Activated naive CD4-positive, alpha-beta T cell treated with anti-CD3 and anti-CD28 coated beads, Interleukin-2, amount 10 ng/mL, durations not matched to agents 7 days and 5 days (primary cell): ENCODE results near the gene ESRP2.

Source experiments
- CTCF ChIA-PET: fragments of 350-600 bp; sonication (Branson Sonifier 250); formaldehyde crosslinking; loops from one replicate; lab custom pipeline; 2021; ENCODE audit warnings: antibody characterized with exemption; lab: Charles Lee
- DNase-seq: peaks from one replicate; pipeline ENCODE4 v3.0.0-alpha.2; 2020
- H3K27ac Mint-ChIP-seq: one replicate; pipeline ENCODE4 v1.8.0; 2021; ENCODE audit warnings: mild to moderate bottlenecking, moderate library complexity, mixed read lengths
- H3K27me3 Mint-ChIP-seq: one replicate; pipeline ENCODE4 v1.8.0; 2021; ENCODE audit warnings: mild to moderate bottlenecking, mixed read lengths
- H3K36me3 Mint-ChIP-seq: one replicate; pipeline ENCODE4 v1.8.0; 2021; ENCODE audit warnings: mixed read lengths
- H3K4me1 Mint-ChIP-seq: one replicate; pipeline ENCODE4 v1.8.0; 2021; ENCODE audit warnings: mixed read lengths
- H3K4me3 Mint-ChIP-seq: one replicate; pipeline ENCODE4 v1.8.0; 2021; ENCODE audit warnings: mild to moderate bottlenecking, moderate library complexity, mixed read lengths
- H3K9me3 Mint-ChIP-seq: one replicate; pipeline ENCODE4 v1.8.0; 2021; ENCODE audit warnings: mixed read lengths

Gene ESRP2

DNA sequence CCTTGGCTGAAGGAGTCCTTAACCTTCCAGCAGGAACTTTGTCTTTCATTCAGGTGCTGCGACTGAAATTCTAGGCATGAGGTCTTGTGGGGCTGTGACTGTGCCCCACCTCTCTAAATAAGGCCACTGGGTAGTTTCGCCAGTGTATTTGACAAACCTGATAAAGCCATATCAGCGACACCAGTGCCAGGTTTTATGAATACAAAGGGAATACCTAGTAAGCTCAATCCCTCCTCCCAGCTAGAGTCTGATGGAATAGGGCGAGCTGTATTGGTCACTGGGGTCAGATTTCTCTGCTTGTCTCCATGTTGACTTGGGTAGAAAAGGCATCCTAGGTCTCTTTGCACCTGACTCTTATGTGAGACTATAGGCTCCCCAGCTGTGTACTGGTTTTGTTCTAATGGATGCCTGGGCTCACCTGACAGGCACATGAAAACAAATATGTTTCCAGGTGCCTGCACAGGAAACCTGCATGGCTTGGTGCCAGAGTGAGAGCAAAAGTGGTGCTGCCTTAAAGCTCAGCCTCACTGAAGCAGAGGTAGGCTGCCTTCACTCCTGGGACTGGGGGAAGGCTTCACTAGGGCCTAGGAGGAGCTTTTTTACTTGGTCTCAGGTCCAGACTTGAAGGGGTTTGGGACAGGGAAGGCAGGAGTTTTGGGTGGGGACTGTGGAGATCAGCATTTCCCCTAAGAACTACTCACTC, 36.7 kb upstream of the ESRP2 start:
- peak; percentile 69 for DNase-seq
- Mint-ChIP-seq H3K4me1 (peaks cover 91% of the 10 kb centered on the region), H3K27me3 (no peaks in the 10 kb centered on the region), H3K27ac (peak overlapping the region; percentile 91), H3K4me3 (peak overlapping the region; percentile 55), H3K36me3 (peaks cover 72% of the 10 kb centered on the region), H3K9me3 (no peaks in the 10 kb centered on the region)
- CTCF ChIA-PET = interaction anchor here (1.0 to 4.2 kb wide), 8 partner anchors 10 to 249 kb away, joined by 3 to 30 read pairs (median 6); partner anchors contain the start of genes PRMT7, SLC7A6 and SLC7A6OS

DNA sequence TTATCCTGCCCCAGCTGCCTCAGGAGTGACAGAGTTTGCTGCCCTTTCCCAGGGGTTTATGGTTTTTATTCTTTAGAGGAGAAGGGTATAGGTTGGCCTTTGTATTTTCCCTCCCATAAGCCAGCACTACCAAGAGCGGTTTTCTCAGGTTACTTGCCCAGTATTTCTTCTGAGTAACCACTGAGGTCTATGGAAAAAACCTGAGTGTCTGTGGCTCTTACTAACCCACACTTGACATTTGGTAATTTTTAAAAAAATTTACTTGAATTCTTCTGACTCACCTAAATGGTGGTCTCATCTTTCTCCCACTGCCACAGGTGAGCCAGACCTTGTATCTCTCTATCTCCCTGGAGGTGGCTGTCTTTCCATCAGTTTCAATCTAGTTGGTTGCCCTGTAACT, 34.4 kb upstream of the ESRP2 start:
- peak overlapping the region; percentile 60 for H3K27ac Mint-ChIP-seq
- H3K9me3 Mint-ChIP-seq = no peaks in the 10 kb centered on the region
- H3K4me3 Mint-ChIP-seq = no peak overlapping the region
- H3K36me3 Mint-ChIP-seq = peaks cover 71% of the 10 kb centered on the region
- H3K27me3 Mint-ChIP-seq = no peaks in the 10 kb centered on the region
- CTCF ChIA-PET = interaction anchor here (1.0 to 4.2 kb wide), 4 partner anchors 8 to 18 kb away, joined by 3 to 30 read pairs (median 5); partner anchors contain the start of gene SLC7A6
- H3K4me1 Mint-ChIP-seq = peaks cover 94% of the 10 kb centered on the region
- DNase-seq = no peak

DNA sequence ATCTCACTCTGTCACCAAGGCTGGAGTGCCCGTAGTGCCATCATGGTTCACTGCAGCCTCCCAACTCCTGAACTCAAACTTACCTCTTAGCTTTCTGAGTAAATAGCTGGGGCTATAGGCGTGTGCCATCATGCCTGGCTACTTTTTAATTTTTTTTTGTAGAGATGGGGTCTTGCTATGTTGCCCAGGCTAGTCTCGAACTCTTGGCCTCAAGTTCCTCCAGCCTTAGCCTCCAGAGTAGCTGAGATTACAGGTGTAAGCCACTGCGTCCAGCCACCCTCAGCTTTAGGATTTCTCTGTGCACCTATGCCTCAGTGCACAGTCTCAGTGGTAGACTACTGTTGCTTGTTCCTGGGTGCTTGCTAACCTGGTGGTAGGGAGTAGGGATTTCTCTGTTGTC, 33.9 kb upstream of the ESRP2 start:
- Mint-ChIP-seq H3K9me3 (no peaks in the 10 kb centered on the region), H3K4me3 (no peak overlapping the region), H3K27ac (peak overlapping the region; percentile 60), H3K36me3 (peaks cover 68% of the 10 kb centered on the region), H3K4me1 (peaks cover 91% of the 10 kb centered on the region), H3K27me3 (no peaks in the 10 kb centered on the region)
- DNase-seq = no peak
- CTCF ChIA-PET = interaction anchor here (0.6 to 4.2 kb wide), 6 partner anchors 7 to 1333 kb away, joined by 3 to 30 read pairs (median 5); partner anchors contain the start of gene SLC7A6

DNA sequence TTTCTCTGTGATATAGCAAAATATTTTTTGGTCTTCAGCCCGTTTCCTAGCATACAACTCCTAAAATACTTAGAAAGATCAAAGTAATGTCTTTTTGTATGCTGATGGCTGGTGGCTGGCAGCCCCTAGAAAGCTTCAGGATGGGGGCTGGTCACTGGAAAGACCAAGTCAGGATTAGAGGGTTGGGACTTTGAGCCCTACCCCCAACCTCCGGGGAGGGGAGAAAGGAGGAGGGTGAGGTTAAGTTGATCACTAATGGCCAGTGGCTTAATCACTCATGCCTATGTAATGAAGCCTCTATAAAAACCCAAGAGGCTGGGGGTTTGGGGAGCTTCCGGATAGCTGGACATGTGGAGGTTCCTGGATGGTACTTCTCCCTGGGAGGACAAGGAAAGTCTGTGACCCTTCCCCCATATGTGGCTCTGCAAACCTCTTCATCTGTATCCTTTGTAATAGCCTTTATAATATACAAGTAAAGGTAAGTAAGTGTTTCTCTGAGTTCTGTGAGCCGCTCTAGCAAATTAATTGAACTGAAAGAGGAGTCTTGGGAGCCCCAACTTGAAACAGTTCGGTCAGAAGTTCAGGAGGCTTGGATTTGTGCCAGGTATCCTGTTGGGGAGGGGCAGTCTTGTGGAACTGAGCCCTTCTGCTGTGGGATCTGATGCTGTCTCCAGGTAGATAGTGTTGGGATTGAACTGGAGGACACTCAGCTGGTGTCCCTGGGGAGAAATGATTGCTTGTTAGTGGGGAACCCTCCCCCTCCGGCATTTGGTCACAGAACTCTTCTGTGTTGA, 31.9 kb upstream of the ESRP2 start:
- Mint-ChIP-seq H3K4me1 (peaks cover 82% of the 10 kb centered on the region), H3K27ac (no peak overlapping the region), H3K4me3 (peak overlapping the region; percentile 14)

DNA sequence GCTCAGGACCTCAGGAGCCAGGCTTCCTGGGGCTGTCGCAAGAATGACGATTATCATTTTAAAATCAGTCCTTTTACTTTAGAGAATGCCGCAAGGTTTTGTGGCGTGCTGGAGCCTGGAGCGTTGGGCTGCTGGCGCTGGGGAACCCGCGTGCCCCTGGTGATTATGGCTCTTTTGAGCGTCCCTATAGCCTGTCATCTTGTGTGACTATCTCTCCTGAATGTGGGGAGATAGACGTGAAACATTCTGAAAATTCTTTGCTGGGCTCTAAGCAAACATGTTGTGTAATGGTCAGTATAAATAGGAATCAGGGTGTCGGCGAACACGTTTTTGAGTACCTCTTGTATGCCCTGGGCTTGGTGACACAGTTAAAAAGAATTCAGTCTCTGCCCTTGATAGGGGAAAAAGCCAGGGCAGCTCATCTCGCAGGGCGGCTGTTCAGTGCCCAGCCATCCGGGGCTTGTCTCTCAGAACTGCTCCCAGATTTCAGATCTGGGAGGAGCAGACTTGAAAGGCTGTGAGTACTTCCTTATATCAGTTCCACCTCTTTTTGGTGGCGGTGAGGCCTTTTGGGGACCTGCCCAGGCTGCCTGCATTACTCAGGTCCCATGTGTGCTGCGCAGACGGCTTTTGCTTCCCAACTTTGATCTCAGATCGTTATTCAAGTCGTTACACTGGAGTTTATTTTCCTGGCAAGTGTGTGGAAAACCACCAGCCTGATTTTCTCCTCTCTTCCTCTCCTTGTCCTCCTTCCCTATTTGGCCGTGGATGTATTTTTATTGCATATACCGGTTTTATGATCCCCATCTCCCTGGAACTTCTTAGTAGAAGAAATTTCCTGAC, 29.4 kb upstream of the ESRP2 start:
- H3K4me3 Mint-ChIP-seq = peak overlapping the region; percentile 91
- peak overlapping the region; percentile 98 for H3K27ac Mint-ChIP-seq
- H3K36me3 Mint-ChIP-seq = peaks cover 33% of the 10 kb centered on the region
- no peaks in the 10 kb centered on the region for H3K9me3 Mint-ChIP-seq
- H3K4me1 Mint-ChIP-seq = peaks cover 75% of the 10 kb centered on the region
- CTCF ChIA-PET = interaction anchor here (0.6 to 9.7 kb wide), 3 partner anchors 15 to 59 kb away, joined by 3 to 432 read pairs (median 58); no protein-coding TSS in a partner anchor
- peak; percentile 67 for DNase-seq
- no peaks in the 10 kb centered on the region for H3K27me3 Mint-ChIP-seq

More for the DNA sequence above, 31.9 kb upstream of the ESRP2 start:
- no peak for DNase-seq
- H3K9me3 Mint-ChIP-seq = no peaks in the 10 kb centered on the region
- H3K27me3 Mint-ChIP-seq = no peaks in the 10 kb centered on the region
- CTCF ChIA-PET = interaction anchor here (1.2 kb wide), 1 partner anchor 61 kb away, joined by 3 read pairs; no protein-coding TSS in a partner anchor
- peaks cover 48% of the 10 kb centered on the region for H3K36me3 Mint-ChIP-seq

DNA sequence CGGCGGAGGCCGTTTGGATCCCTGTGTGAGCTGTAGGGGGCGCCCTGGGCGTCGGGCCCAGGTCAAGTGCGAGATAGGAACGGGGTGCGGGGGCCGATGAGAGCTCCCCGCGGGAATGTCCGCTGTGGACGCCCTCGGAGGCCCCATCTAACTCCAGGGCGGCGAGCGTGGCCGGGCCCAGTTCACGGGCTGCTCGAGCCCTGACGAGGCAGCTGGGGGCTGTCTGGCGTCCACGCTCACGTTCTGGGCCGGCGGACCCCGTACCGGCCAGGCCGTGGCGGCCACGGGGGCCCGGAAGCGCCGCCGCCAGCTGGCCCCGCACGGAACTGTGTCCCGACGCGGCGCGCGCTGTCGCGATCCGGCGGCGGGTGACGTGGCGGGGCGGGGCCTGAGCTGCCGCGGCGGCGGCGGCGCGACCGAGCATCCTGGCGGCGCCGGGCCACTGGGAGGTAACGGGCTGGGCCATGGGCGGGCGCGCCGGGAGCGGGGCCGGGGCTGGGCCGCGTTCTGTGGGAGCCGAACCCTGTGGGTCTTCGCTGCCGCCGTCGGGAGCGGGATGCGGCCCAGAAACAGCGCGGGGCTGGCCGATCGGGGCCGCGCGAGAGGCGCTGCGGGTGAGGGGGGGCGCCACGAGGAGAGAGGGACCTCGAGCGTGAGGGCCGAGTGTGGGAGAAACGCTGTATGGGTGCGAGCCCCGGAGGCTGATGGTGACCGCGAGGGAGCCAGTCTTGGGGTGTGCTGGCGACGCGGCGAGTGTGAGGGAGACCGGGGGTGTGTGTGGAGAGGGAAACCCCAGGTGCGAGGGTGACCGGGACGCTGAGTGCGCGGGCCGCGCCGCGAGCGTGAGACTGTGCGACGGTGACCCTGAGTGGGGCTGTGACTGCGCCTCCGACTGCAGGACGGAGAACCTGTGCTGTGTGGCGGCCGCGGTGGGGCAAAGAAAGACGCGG, 28.5 kb upstream of the ESRP2 start, which contains the start of gene SLC7A6:
SLC7A6 (plus strand) TSS at position 399 of the 950 bp plus-strand sequence. CDS start 10,201 bp downstream, outside the sequence.
- peaks cover 66% of the 10 kb centered on the region for H3K4me1 Mint-ChIP-seq
- H3K36me3 Mint-ChIP-seq = peaks cover 28% of the 10 kb centered on the region
- peak within 1 kb of the TSS; percentile 98 for H3K27ac Mint-ChIP-seq
- DNase-seq = peak; percentile 86
- CTCF ChIA-PET = interaction anchor here (0.6 to 9.7 kb wide), 31 partner anchors 7 to 175 kb away, joined by 3 to 432 read pairs (median 5); partner anchors contain the start of genes PRMT7 and SLC7A6OS
- no peaks in the 10 kb centered on the region for H3K27me3 Mint-ChIP-seq
- H3K4me3 Mint-ChIP-seq = peak within 1 kb of the TSS; percentile 91
- H3K9me3 Mint-ChIP-seq = no peaks in the 10 kb centered on the region

DNA sequence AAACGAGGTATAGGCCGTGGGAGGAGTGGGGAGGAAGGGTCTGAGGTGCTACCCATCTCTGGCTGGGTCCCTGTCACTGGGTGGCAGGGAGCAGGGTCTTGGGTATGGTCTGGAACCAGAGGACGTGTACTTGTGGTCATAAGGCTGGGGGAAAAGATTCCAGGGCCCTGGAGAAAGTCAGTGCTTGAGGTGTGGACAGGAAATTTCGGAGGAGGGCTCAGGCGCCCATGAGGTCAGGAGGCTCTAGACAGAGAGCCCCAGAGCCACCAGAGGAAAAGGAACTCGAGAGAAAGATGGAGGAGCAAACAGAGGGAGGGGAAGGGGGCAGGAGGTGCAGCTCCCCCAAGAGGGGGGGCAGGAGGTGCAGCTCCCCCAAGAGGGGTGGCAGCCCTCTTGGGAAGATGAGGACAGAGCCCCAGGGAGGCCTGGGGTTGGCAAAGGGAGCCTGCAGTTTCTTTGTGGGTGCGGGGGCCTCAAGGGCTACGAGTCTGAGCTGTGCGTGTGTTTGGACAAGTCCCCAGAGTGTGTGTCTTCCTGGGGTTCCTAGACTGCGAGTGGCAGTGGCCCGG, 27.7 kb upstream of the ESRP2 start:
- Mint-ChIP-seq H3K27me3 (no peaks in the 10 kb centered on the region), H3K4me3 (peak overlapping the region; percentile 91), H3K9me3 (no peaks in the 10 kb centered on the region), H3K4me1 (peaks cover 58% of the 10 kb centered on the region), H3K36me3 (peaks cover 22% of the 10 kb centered on the region), H3K27ac (peak overlapping the region; percentile 94)
- no peak for DNase-seq
- CTCF ChIA-PET = interaction anchor here (0.6 to 9.7 kb wide), 30 partner anchors 8 to 174 kb away, joined by 3 to 432 read pairs (median 5); partner anchors contain the start of genes PRMT7 and SLC7A6OS

- CTCF ChIA-PET = interaction anchor here (0.6 to 9.7 kb wide), 4 partner anchors 44 to 262 kb away, joined by 3 to 432 read pairs (median 4); partner anchors contain the start of genes PRMT7 and SLC7A6OS
- peaks cover 4% of the 10 kb centered on the region for H3K36me3 Mint-ChIP-seq
- DNase-seq = no peak
- H3K27ac Mint-ChIP-seq = no peak overlapping the region
- no peaks in the 10 kb centered on the region for H3K9me3 Mint-ChIP-seq
- peaks cover 37% of the 10 kb centered on the region for H3K4me1 Mint-ChIP-seq
- H3K27me3 Mint-ChIP-seq = no peaks in the 10 kb centered on the region
- H3K4me3 Mint-ChIP-seq = no peak overlapping the region
These were observed 23.3 kb upstream of the ESRP2 start for GRCh38 chr16:68259007-68259825.

DNA sequence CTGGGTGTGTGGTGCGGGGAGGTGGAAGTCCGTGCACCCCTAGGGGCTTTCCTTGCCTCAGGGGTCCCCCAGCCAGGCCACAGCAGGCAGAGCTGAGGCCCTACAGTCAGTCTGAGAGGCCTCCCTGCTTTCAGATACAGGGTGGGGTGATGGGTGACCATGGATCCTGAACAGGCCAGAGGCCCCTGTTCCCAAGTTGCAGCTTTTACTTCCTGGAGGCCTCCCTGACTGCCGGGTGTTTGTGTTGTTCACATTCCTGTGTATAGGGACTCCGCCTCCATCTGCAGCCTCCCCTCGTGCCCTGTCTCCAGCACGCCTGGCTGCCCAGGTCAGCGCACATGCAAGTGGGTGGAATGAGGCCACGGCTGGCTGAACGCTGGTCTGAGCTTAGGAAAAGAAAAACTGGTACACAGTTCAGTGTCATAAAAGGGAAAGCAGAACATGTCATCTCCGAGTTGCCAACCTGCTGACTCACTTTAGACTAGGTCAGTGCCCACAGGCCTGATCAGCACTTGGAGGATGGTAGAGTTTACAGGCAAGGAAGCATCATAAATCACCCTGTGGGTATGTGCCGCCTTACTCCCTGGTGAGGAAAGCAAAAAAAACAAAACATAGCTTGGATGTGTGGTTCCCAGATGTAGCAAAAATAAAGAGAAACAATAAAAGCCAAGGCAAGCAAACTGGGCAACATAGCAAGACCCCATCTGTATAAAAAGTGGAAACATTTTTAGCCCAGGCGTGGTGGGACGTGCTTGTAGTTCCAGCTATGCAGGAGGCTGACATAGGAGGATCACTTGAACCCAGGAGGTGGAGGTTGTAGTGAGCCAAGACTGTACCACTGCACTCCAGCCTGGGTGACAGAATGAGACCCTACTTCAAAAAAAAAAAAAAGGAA, 22.2 kb upstream of the ESRP2 start:
- Mint-ChIP-seq H3K27ac (no peak overlapping the region), H3K36me3 (peaks cover 4% of the 10 kb centered on the region), H3K4me1 (peaks cover 28% of the 10 kb centered on the region), H3K9me3 (no peaks in the 10 kb centered on the region), H3K4me3 (no peak overlapping the region), H3K27me3 (no peaks in the 10 kb centered on the region)
- no peak for DNase-seq
- CTCF ChIA-PET = interaction anchor here (0.6 to 9.7 kb wide), 4 partner anchors 9 to 263 kb away, joined by 3 to 432 read pairs (median 4); partner anchors contain the start of genes PRMT7 and SLC7A6OS

GRCh38 chr16:68257251-68257905, 21.5 kb upstream of the ESRP2 start:
- Mint-ChIP-seq H3K27ac (peak overlapping the region; percentile 34), H3K4me1 (peaks cover 24% of the 10 kb centered on the region), H3K4me3 (no peak overlapping the region), H3K9me3 (no peaks in the 10 kb centered on the region), H3K27me3 (no peaks in the 10 kb centered on the region), H3K36me3 (peaks cover 4% of the 10 kb centered on the region)
- DNase-seq = peak; percentile 69
- CTCF ChIA-PET = interaction anchor here (1.6 to 9.7 kb wide), 2 partner anchors 9 to 67 kb away, joined by 5 to 432 read pairs; no protein-coding TSS in a partner anchor
